HTR-8/SVneo (cell line): Measurements from ENCODE around the gene MPL.

Experiments
- DNase-seq: peaks from one replicate; pipeline ENCODE4 v3.0.0; 2011; ENCODE audit warnings: low spot score, mixed read lengths; ENCODE audit not compliant: insufficient read length
- FAIRE-seq: peaks from 2 replicates; lab custom pipeline; 2011; peaks lifted over from hg19 to GRCh38; lab: Jason Lieb, UNC

Gene MPL

DNA sequence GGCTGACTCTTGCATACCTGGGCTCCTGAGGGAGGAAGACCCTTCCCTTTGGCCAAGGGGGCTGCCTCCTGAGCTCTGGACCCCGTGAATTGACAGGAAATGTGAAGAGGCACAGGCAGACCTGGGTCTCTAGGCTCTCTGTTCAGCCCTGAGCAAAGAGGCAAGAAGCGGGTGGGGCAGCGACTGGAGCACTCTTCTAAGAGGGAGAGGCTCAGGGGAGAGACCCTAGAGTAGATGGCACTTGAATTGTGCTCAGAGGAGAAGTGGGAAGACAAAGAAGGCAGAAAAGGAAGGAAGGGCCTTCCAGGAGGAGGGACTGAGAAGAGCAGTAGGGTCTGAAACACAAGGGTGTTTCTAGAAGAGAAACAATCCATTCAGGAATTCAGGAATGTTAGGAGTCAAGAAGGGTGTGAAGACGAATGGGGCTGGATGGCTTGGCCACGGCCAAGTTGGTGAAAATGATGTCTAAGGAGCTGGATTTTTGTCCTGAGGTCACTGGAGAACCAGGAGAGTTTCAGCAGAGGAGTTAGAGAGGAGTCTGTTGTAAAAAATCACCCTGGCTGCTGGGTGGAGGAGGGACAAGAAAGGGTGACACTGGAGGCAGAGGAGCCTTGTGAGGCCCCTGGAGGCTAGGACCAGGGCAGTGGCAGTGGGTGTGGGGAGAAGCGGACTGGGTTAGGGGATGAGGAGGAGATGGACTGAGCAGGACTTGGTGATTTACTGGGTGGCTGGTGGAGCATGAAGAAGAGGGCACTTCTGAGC lies 31.5 kb upstream of the MPL start:
- FAIRE-seq: no peak

GRCh38 chr1:43306688-43307457 lies 30.7 kb upstream of the MPL start:
- no peak for FAIRE-seq
- DNase-seq: no peak

More for the DNA sequence above, 31.5 kb upstream of the MPL start:
- no peak for DNase-seq

- no peak for FAIRE-seq
- DNase-seq: no peak
Measured at GRCh38 chr1:43307458-43308158, 30.0 kb upstream of the MPL start.

DNA sequence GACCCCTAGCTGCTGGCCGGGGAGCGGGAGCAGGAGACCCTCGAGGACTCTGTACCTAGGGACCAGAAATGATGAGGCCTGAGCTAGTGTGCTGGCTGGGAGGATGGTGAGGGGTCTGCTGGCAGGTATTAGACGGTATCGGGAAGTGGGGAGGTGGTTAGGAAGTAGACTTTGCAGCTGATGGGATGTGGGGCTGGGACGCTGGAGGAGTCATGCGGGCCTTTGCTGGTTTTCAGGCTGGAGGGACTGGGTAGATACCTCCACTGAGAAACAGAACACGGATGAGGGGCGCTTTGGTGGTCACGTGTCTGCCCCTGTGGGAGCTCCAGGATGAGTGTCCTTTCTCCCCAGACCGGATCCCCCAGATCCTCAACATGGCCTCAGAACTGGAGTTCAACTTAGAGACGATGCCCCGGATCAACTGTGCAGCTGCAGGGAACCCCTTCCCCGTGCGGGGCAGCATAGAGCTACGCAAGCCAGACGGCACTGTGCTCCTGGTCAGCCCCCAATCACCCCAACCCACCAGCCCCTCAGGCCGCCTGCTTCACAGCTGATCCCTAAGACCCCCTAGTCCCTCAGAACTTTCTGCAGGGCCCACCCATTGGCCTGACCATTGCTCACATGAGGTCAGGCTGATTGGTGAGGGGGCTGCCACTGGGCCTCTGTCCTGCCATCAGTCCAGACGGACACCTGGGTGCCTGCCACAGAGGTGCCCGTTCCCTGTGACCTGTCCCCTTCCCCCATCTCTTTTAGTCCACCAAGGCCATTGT lies 28.8 kb upstream of the MPL start:
- DNase-seq: no peak
- FAIRE-seq: no peak

GRCh38 chr1:43309405-43310025 lies 28.1 kb upstream of the MPL start:
- no peak for DNase-seq
- no peak for FAIRE-seq

DNA sequence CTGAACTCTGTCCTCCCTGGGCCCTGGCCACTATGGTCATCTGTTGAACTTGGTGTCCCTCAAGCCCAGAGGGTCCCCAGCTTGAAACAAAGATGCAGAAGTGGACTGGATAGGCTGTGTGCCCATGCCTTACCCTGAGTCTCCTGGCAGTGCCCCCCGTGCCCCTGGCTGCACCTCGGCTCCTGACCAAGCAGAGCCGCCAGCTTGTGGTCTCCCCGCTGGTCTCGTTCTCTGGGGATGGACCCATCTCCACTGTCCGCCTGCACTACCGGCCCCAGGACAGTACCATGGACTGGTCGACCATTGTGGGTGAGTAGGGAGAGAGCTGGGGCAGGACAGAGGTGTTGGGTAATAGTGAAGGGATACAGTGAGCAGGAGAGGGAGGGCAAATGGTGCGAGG lies 26.1 kb upstream of the MPL start:
- DNase-seq (no peak), FAIRE-seq (no peak)

GRCh38 chr1:43312212-43312623 lies 25.4 kb upstream of the MPL start:
- no peak for DNase-seq
- no peak for FAIRE-seq

DNA sequence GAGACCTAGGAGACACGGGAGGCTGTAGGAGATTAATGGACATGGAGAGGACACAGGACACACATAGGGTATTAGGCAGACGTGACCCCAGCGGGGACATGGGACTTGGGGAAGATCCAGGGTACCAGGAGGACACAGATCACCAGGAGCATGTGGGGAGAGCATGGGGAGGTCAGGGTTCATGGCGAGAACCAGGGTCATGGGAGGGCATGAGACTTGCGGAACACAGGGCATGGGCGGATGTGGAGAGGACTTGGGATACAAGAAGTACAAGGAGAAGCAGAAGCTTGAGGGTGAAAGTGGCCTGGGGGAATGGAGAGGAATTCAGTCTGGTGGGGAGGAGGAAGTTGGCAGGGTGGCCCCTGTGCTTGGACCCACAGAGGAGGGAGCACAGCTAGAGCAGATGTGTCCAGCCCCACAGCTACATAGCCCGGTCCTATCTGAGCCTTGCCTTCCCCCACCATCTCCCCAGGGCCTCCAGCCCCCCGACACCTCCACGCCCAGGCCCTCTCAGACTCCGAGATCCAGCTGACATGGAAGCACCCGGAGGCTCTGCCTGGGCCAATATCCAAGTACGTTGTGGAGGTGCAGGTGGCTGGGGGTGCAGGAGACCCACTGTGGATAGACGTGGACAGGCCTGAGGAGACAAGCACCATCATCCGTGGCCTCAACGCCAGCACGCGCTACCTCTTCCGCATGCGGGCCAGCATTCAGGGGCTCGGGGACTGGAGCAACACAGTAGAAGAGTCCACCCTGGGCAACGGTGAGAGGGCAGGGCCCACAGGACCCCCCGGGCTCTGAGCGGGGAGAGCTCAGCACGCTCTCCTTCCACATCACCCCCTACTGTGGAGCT lies 24.7 kb upstream of the MPL start:
- DNase-seq (no peak), FAIRE-seq (no peak)

- FAIRE-seq (no peak), DNase-seq (no peak)
Measured at GRCh38 chr1:43313771-43314170, 23.8 kb upstream of the MPL start.

DNA sequence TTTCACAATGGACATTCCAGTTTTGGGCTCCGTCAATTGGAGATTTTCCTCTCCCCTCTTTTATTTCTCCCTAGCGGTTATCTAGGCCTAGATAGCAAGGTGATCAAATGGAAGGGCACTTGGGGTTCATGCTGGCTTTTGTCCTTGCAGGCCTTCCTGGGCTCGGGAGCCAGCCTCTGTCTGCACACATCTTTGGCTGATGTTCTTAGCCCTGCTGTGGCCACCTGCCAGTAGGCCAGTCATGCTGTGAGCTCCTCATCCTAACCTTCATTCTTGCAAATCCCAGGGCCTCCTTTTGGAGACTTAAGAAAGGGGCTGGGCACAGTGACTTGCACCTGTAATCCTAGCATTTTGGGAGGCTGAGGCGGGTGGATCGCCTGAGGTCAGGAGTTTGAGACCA lies 23.4 kb upstream of the MPL start:
- FAIRE-seq (no peak), DNase-seq (no peak)

- DNase-seq: no peak
- no peak for FAIRE-seq
Measured at GRCh38 chr1:43315481-43315880, 22.1 kb upstream of the MPL start.

DNA sequence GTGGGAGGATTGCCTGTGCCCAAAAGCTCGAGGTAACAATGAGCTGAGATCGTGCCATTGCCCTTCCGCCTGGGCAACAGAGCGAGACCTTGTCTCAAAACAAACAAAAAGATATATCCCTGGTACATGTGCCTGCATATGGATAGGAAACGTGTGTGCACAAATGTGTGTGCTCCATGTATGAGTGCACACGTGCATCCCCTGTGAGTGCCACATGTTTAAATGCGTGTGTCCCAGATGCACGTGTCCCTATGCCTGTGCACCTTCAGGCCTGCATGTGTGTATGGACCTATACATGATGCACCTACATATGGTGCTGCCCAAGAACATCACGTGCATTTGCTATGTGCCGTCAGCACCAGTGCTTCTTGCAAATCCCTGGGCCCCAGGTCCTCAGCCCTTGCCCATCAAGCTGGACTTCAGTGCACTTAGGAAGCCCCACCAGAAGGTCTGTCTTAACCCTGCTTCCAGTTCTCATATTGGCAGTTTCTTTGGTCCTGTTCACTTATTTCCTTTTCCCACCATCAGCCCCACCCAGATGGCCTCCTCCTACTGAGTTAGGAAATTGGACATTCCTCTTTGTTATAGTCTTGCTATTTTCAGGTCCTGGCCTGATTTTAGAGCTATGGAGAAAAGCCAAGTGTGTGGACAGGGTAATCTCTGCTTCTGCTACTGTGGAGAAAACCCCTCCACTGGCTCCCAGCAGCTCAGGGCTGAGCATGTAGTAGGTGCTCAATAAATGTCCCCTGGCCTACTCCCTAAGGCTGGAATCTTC lies 21.5 kb upstream of the MPL start:
- FAIRE-seq (no peak), DNase-seq (no peak)

DNA sequence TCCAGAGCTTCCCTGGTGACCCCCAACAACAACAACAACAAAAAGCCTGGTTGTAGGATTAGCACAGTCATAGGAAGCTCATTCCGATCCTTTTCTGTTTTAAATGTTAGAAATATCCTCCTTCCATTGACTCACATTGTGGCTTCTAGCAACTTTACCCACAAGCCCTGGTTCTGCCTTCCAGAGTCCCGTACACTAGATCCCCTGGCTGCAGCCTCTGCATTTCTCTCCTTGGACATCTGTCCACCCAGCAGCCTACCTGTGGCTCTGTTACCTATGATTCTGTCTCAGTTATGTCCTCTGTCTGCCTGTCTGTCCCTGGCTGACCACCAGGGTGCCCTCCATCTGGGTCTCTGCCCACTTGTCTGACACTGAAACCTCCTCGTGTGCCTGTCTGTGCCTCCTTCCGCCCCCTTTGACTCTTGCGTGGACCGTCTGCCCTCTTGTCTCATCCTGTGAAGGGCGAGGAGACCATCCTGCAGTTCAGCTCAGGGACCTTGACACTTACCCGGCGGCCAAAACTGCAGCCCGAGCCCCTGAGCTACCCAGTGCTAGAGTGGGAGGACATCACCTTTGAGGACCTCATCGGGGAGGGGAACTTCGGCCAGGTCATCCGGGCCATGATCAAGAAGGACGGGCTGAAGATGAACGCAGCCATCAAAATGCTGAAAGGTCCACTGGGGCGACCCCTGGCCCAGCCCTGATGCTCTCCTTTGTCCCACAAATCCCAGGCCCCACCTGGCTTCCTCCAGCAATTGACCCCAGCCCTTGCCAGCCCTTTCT lies 20.7 kb upstream of the MPL start:
- DNase-seq (no peak), FAIRE-seq (no peak)

DNA sequence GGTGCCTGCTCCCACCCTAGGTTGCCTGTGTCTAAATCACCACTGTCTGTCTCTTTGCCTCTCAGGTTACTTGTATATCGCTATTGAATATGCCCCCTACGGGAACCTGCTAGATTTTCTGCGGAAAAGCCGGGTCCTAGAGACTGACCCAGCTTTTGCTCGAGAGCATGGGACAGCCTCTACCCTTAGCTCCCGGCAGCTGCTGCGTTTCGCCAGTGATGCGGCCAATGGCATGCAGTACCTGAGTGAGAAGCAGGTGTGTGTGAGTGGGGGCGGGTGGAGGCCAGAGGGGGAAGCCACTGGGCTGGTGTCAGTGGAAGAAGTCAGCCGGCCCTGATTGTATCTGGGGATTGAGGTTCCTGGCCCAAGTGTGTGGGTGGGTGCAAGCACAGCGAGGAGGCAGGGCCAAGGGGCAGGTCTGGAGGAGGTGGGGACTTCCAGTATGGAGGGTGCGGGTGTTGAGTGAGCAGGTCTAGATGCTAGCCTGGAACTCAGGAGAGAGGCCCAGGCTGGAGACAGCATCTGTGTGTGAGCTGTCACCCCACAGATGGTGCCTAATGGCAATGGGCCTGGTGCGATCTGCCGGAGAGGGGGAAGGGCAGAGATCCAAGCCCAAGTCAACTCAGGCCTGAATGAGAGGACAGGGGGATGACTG lies 19.7 kb upstream of the MPL start:
- FAIRE-seq (no peak), DNase-seq (no peak)

DNA sequence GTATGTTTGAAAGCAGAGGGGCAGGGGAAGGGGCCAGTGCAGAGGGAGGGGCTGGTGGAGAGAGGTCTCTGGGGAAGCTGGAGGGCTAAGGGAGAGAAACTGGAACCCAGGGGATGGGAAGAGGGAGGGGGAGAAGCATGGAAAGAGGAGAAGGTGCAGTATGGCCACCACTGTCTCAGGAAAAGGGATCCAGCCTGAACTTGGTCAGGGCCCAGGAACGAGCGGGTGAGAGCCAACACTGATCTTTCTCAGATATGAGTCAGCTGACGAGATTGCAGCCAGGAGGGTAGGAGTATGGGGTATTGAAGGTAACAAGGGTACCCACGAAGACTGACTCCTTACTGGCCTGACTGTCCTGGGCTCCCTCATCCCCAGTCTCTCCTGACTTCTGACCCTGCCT lies 18.8 kb upstream of the MPL start:
- FAIRE-seq (no peak), DNase-seq (no peak)

- FAIRE-seq (no peak), DNase-seq (no peak)
Measured at GRCh38 chr1:43319288-43319687, 18.3 kb upstream of the MPL start.

- no peak for FAIRE-seq
Measured at GRCh38 chr1:43319766-43320165, 17.9 kb upstream of the MPL start.

More at GRCh38 chr1:43319766-43320165, 17.9 kb upstream of the MPL start:
- DNase-seq: no peak
